HG03196 (cell line): Measurements from ENCODE around the gene C1QL1.

ENCODE experiments used
- ATAC-seq: cut with Tn5 transposase; IDR thresholded peaks from one replicate; pipeline ENCODE4 v1.9.1; 2021; ENCODE audit not compliant: unreplicated experiment

The C1QL1 gene

GRCh38 chr17:44968225-44969143 is at the start of gene C1QL1:
TSS of gene C1QL1 (minus strand) at chr17:44968303. CDS start at chr17:44968048, 255 bp downstream.
- ATAC-seq, result peak; percentile 80

GRCh38 chr17:45016823-45017222 is 48.7 kb upstream of the C1QL1 start:
- ATAC-seq, result no peak

GRCh38 chr17:45016237-45016636 is 48.1 kb upstream of the C1QL1 start:
- no peak for ATAC-seq

- no peak for ATAC-seq
Measured at GRCh38 chr17:45013021-45013997, 45.2 kb upstream of the C1QL1 start.

- no peak for ATAC-seq
Measured at GRCh38 chr17:45011767-45012166, 43.7 kb upstream of the C1QL1 start.

- ATAC-seq, result no peak
Measured at GRCh38 chr17:45009676-45010467, 41.8 kb upstream of the C1QL1 start.

GRCh38 chr17:45008216-45008615 is 40.1 kb upstream of the C1QL1 start:
- no peak for ATAC-seq

GRCh38 chr17:45006927-45007461 is 38.9 kb upstream of the C1QL1 start:
- no peak for ATAC-seq

- ATAC-seq, result no peak
Measured at GRCh38 chr17:45005700-45006099, 37.6 kb upstream of the C1QL1 start.

GRCh38 chr17:45004388-45004787 is 36.3 kb upstream of the C1QL1 start:
- no peak for ATAC-seq

- no peak for ATAC-seq
Measured at GRCh38 chr17:45003877-45004276, 35.8 kb upstream of the C1QL1 start.

- no peak for ATAC-seq
Measured at GRCh38 chr17:45001310-45001709, 33.2 kb upstream of the C1QL1 start.

GRCh38 chr17:44999433-44999832 is 31.3 kb upstream of the C1QL1 start:
- no peak for ATAC-seq

- ATAC-seq, result no peak
Measured at GRCh38 chr17:44998646-44999045, 30.5 kb upstream of the C1QL1 start.

- ATAC-seq, result no peak
Measured at GRCh38 chr17:44997733-44998520, 29.8 kb upstream of the C1QL1 start.

GRCh38 chr17:44996304-44996703 is 28.2 kb upstream of the C1QL1 start:
- ATAC-seq, result no peak

GRCh38 chr17:44995436-44996001 is 27.4 kb upstream of the C1QL1 start:
- no peak for ATAC-seq

- no peak for ATAC-seq
Measured at GRCh38 chr17:44992242-44992939, 24.3 kb upstream of the C1QL1 start.

GRCh38 chr17:44990994-44991393 is 22.9 kb upstream of the C1QL1 start:
- ATAC-seq, result no peak
